ENCODE data around the gene LRRC25.
"Not testable (repeated sequence)": the region's sequence is repeated elsewhere in the genome, so short reads cannot be mapped to it uniquely, and the experiment has no call there.

GRCh38 chr19:18405754-18406153 is 8.3 kb upstream of the LRRC25 start:
- TF ChIP-seq, protein P1, sequence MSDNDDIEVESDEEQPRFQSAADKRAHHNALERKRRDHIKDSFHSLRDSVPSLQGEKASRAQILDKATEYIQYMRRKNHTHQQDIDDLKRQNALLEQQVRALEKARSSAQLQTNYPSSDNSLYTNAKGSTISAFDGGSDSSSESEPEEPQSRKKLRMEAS (IDR thresholded peaks at IDR 0.05; ENCODE audit: insufficient read depth, insufficient read length), result not testable (repeated sequence)
- TF ChIP-seq CTCF (IDR thresholded peaks at IDR 0.05; ENCODE audit: extremely low read depth in 1 of 2, insufficient read depth in 1 of 2, low read depth in 1 of 2, low read length in 2 of 2); MYC (IDR thresholded peaks at IDR 0.05; ENCODE audit: low read depth, low read length); POLR2A (IDR thresholded peaks at IDR 0.05; ENCODE audit: low read depth, low read length); EZH2 (IDR thresholded peaks at IDR 0.05; ENCODE audit: borderline replicate concordance, low read depth, low read length, severe bottlenecking); GATA2 (IDR thresholded peaks at IDR 0.05; ENCODE audit: insufficient read depth, insufficient read length, low read depth, low read length); JUN (IDR thresholded peaks at IDR 0.05; ENCODE audit: borderline replicate concordance, insufficient read depth, insufficient read length, low read depth): not testable (repeated sequence)

All from endothelial cell of umbilical vein (primary cell).